HG02678 (cell line): ENCODE data around the gene CARMIL1.
"Not testable (repeated sequence)": the region's sequence is repeated elsewhere in the genome, so short reads cannot be mapped to it uniquely, and the experiment has no call there.

ENCODE experiments used
- ATAC-seq: cut with Tn5 transposase; IDR thresholded peaks from one replicate; pipeline ENCODE4 v1.9.1; 2021; ENCODE audit warnings: mild to moderate bottlenecking, moderate library complexity; ENCODE audit not compliant: unreplicated experiment

Gene CARMIL1

GRCh38 chr6:25434921-25435320 lies 155.7 kb downstream of the CARMIL1 start:
- ATAC-seq = no peak

- ATAC-seq = no peak
Observed at GRCh38 chr6:25435416-25435985, 156.3 kb downstream of the CARMIL1 start.

GRCh38 chr6:25436760-25437159 lies 157.6 kb downstream of the CARMIL1 start:
- no peak for ATAC-seq

GRCh38 chr6:25439368-25439767 lies 160.2 kb downstream of the CARMIL1 start:
- no peak for ATAC-seq

- ATAC-seq = no peak
Observed at GRCh38 chr6:25441663-25442270, 162.6 kb downstream of the CARMIL1 start.

GRCh38 chr6:25442898-25443297 lies 163.7 kb downstream of the CARMIL1 start:
- no peak for ATAC-seq

GRCh38 chr6:25444521-25444920 lies 165.3 kb downstream of the CARMIL1 start:
- ATAC-seq = not testable (repeated sequence)

- no peak for ATAC-seq
Observed at GRCh38 chr6:25446830-25447569, 167.8 kb downstream of the CARMIL1 start.

- no peak for ATAC-seq
Observed at GRCh38 chr6:25447570-25447929, 168.4 kb downstream of the CARMIL1 start.

GRCh38 chr6:25448965-25449538 lies 169.9 kb downstream of the CARMIL1 start:
- no peak for ATAC-seq

GRCh38 chr6:25449774-25450173 lies 170.6 kb downstream of the CARMIL1 start:
- ATAC-seq = no peak

GRCh38 chr6:25450469-25451198 lies 171.5 kb downstream of the CARMIL1 start:
- ATAC-seq = no peak

- no peak for ATAC-seq
Observed at GRCh38 chr6:25452031-25452430, 172.9 kb downstream of the CARMIL1 start.

GRCh38 chr6:25453288-25453687 lies 174.1 kb downstream of the CARMIL1 start:
- no peak for ATAC-seq

- ATAC-seq = no peak
Observed at GRCh38 chr6:25454136-25454535, 175.0 kb downstream of the CARMIL1 start.

- no peak for ATAC-seq
Observed at GRCh38 chr6:25456249-25457040, 177.3 kb downstream of the CARMIL1 start.

- no peak for ATAC-seq
Observed at GRCh38 chr6:25457516-25457915, 178.3 kb downstream of the CARMIL1 start.

GRCh38 chr6:25458485-25458884 lies 179.3 kb downstream of the CARMIL1 start:
- ATAC-seq = no peak

- no peak for ATAC-seq
Observed at GRCh38 chr6:25462235-25462897, 183.2 kb downstream of the CARMIL1 start.

- no peak for ATAC-seq
Observed at GRCh38 chr6:25463441-25463840, 184.3 kb downstream of the CARMIL1 start.
